HG03469 (cell line): Measurements from ENCODE around the gene ATP2C2.
"Not testable (repeated sequence)": the region's sequence is repeated elsewhere in the genome, so short reads cannot be mapped to it uniquely, and the experiment has no call there.

Experiments
- ATAC-seq: cut with Tn5 transposase; IDR thresholded peaks from one replicate; pipeline ENCODE4 v1.9.1; 2021; ENCODE audit warnings: mild to moderate bottlenecking, moderate library complexity, moderate number of reproducible peaks; ENCODE audit not compliant: unreplicated experiment

The ATP2C2 gene

GRCh38 chr16:84396082-84396481, 27.7 kb downstream of the ATP2C2 start:
- ATAC-seq: not testable (repeated sequence)

DNA sequence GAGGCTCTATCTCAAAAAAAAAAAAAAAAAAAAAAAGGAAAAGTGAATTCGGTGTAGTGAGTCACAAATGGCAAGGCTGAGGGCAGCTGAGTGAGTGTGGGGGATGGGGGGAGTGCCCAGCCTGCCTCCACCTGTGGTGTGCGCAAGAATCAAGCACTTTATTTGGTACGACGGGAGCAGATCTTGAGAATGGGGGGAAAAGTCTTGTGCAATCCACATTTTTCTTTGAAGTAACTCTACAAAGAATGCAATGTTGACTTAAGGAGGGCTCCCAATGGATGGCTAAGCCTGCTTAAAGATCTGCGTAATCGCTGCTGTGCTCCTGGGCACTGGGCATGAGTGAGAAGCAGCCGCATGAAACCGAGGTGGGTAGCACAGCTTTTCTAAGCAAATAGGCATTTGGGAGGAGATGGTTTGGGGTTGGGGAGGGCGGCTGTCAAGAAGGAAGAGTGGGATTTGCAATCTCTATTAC, 28.2 kb downstream of the ATP2C2 start:
- ATAC-seq: no peak

DNA sequence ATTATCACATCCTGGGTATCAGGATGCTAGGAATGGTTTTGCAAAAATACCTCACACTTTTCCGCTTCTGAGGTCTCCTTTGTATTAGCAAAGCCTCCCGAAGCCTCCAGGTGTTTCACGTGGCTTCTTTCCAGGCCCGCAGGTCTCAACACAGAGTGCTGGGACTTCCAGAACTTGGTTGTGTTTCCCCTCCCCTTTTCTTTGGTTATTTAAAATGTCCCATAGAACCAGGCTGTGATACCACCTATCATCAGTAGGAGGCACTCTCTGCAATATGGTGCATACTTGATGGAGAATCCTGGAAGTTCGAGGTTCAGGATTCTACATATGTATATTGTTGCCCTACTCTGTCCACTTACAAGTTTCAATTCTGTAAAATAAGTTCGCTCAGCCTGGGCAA, 28.8 kb downstream of the ATP2C2 start:
- ATAC-seq: no peak

DNA sequence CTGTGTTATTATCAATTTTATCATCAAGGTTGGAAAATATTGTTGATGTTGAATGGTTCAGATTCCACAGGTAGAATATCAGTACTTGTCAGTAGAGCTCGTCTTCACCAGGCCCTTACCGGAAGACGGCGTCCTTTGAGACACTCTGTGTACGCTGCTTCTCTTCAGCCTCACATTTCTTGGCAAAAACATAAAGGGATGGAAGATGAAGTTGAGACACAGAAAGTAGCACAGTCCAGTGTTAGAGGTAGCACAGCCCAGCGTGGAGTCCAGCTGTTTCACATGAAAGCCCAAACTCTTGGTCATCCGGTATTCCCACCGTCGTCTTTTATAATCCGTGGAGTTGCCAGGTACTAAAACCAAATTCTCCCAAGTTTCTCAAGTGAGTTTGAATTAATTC, 30.4 kb downstream of the ATP2C2 start:
- ATAC-seq: no peak

DNA sequence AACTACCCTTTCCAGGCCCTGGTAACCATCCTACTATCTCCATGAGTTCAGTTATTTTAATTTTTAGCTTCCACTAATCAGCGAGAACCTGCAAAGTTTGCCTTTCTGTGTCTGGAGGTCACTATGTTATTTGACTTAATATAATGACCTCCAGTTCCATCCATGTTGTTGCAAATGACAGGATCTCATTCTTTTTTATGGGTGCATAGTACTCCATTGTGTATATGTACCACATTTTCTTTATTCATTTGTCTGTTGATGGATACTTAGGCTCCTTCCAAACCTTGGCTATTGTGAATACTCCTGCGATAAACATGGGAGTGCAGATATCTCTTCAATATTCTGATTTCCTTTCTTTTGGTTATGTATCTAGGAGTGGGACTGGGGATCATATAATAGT, 31.6 kb downstream of the ATP2C2 start:
- ATAC-seq: not testable (repeated sequence)

DNA sequence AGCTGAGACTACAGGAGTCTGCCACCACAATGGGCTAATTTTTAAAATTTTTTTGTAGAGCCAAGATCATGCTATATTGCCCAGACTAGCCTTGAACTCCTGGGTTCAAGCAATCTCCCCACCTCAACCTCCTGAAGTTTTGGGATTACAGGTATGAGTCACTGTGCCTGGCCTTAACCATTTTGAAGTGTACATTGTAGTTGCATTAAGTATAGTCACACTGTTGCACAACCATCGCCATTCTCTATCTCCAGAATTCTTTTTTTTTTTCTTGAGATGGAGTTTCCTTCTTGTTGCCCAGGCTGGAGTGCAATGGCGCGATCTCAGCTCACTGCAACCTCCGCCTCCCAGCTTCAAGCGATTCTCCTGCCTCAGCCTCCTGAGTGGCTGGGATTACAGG, 35.1 kb downstream of the ATP2C2 start:
- not testable (repeated sequence) for ATAC-seq

- no peak for ATAC-seq
These were observed 36.0 kb downstream of the ATP2C2 start for GRCh38 chr16:84404324-84404723.

DNA sequence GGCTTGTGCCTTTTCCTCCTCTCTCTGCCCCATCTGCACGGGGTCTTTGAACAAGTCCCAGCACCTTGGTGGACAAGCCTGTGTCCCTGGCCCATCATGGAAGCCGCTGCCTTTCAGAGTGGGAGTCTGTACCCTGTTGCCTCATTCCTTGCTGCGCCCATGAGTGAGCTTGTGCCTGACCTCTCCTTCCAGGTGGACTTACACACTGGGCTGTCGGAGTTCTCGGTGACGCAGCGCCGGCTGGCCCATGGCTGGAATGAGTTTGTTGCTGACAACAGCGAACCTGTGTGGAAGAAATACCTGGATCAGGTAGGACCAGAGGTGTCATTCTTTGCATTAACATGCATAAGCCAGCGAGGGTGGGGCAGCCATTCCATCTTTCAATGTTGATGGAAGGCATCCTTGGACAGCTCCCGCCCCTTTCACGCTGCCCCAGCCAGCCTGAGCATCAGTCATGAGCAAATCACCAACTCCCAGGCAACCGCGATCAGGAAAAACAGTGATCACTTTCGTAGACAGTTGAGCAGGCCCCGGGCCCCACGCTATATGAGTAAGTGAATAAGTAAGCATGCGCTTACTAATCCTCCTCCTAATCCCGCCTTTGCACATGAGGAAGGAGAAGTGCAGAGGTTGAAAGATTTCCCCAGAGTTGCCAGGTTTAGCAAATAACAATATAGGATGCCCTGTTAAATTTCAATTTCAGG, 36.8 kb downstream of the ATP2C2 start:
- ATAC-seq: no peak

DNA sequence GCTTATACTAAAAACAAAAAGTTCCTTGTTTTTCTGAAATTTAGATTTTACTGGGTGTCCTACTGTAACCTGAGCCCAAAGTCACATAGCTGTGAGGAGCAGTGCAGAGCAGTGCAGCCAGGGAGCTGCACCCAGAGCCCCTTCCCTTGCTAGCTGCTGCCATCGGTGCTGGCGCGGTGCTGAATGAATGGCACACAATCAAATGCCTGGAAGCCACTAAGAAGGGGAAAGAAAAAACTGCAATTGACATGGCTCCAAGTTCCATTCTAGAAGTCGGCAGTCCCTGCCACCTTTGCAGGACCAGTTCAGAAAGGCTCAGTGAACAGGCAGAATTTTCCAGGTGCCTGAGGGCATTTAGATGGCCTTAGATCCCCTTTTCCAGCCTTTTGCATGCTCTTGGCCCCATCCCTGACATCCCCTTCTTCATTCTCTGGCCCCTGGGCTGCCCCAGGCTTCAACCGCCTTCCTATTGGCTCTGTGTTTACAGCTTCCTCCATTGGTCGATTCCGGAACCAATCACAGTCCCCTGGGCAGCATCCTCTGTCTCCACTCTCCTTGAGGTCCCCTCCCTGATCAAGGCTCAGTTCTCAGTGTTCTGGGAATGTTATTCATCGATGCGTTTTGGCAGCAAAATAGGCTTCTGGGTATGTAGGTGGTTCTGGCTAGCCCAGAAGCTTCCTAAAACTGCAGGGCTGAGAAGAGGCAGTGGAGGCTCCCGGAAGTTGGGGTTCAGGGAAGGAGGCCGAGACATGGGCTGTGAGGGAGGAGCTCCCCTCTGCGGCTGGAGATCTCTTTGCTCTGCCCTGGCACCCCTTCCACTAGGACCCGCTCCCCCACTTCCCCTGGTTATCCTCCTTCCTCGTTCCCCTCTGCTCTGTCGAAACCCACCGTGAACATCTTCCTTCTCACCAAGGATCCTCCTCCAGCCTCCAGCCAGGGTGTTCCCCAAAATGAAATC, 37.9 kb downstream of the ATP2C2 start:
- no peak for ATAC-seq

DNA sequence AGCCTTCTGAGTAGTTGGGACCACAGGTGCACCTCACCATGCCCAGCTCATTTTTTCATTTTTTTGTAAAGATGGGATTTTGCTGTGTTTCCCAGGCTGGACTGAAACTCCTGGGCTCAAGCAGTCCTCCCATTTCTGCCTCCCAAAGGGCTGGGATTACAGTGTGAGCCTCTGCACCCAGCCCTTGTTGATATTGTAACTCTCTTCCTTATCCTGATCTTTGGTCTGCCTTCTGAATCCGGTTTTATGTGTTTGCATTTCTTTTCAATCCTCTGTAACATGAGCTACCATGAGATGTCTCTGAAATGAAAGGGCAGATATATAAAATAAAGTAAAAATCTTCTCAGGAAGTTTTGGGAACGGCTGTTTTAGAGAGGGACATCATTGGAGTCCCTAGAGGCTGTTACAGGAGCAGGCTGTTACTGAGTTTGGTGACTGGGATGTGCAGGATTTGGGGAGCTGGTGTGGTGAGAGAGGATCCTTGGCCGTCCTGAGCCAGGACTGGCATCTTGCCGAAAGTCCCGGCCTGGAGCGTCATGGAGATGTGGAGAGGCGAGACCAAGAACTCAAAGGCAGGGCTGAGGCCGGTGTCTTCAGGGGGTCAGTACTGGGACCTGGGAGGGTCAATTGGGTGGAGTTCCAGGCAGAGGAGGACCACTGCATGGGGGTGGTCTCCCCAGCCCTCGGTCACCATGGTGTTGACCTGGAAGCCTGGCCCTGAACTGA, 39.4 kb downstream of the ATP2C2 start:
- ATAC-seq: no peak

GRCh38 chr16:84408314-84408690, 40.0 kb downstream of the ATP2C2 start:
- no peak for ATAC-seq

GRCh38 chr16:84408856-84409255, 40.5 kb downstream of the ATP2C2 start:
- no peak for ATAC-seq

DNA sequence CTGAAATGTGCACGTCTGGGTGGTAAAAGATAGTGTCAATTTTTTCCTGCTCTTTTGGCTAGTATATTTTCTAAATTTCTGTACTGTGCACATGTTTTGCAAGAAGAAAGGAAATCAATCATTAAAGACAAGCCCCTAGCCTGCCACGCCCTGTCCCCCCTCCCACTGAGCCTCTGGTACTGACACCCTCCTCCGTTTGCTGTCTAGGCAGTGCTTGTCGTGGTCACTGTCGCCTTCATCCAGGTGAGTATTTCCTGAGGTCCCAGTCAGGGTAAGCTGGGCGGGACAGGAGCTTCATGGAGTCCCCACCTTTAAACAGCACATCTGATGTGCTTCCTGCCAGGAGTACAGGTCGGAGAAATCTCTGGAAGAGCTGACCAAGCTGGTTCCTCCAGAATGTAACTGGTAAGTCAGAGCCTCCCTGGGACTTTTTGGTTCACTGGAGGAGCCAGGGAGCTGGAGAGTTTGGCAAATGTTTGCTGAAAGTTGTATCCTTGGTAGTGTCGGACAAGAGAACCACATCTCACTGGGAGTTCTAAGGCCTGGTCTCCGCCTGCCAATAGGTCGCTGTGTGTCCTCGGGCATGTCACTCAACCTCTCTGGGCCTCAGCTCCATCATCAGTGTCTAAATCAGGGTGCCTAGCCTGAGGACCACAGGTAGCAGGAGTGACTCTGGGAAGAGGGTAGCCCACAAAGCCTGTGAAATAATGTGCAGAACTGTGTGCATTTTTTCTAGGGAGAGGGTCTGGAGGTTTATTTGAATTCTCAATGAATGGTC, 42.2 kb downstream of the ATP2C2 start:
- ATAC-seq: no peak

DNA sequence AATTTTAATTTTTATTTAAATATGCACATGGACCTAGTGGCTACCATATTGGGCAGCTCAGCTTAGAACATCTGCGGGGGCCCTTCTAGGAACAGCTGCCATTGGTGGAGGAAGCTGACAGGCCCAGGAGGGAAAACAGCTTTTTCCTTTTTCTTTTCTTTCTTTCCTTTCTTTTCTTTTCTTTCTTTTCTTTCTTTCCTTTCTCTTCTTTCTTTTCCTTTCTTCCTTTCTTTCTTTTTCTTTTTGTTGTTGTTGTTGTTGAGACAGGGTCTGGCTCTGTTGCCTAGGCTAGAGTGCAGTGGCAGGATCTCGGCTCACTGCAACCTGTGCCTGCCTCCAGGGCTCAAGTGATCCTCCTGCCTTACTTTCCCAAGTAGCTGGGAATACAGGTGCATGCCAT, 43.4 kb downstream of the ATP2C2 start:
- ATAC-seq: no peak

DNA sequence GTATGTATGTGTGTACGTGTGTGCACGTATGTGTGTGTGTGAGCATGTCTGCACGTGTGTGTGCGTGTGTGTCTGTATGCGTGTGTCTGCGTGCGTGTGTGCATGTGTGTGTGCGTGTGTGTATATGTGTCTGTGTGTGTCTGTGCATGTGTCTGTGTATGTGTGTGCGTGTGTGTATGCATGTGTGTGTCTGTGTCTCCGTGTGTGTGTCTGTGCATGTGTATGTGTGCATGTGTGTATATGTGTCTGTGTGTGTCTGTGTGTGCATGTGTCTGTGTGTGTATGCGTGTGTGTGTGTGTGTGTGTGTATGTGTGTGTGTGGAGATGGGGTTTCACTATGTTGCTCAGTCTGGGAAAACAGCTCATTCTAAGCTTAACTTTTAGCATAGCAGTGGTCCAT, 43.9 kb downstream of the ATP2C2 start:
- no peak for ATAC-seq

GRCh38 chr16:84413244-84414004, 45.1 kb downstream of the ATP2C2 start:
- no peak for ATAC-seq

GRCh38 chr16:84414789-84415326, 46.5 kb downstream of the ATP2C2 start:
- ATAC-seq: no peak

DNA sequence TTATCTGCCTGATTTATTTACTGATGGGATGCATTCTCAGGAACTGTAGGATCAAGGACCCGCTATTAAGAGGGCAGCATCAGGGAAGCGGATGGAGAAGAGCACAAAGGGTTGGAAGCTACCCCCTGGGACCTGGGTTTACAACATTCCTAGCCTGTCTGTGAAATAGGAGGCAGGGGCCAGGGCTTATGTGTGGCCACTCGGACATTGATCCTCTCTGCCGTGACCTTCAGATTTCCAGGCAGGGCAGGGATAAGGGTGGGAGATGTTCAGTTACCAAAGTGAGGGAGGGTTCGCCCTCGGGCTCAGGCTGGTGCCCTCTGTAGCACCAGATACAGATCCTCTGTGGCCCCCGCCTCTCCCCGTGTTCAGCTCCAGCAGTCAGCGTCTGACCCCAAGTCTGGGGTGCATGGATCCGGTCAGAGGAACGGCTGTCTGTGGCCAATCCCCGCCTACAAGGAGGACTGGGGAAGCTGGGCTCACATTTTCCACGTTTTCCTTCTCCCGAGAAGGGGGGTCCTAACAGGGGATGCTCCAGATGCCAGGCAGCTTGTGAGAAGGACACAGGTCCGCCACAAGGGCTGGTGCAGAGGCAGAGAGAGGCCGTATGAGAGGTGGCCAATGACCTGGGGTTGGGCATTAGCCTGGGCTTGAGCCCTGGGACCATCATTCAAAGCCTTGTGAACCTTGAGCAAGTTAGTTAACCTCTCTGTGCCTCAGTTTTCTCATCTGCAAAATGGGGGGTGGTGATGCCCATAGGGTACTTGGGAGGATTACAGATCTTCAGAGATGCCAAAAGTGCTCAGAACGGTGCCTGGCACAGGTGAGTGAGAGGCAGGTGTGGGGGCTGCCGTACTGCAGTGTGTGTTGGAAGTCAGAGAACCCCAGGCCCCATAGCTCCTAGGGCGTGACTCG, 48.3 kb downstream of the ATP2C2 start:
- ATAC-seq: no peak
